HFFc6 (cell line): ENCODE results near the gene ARHGEF17. TPM values are rescaled to one million over a fixed set of nuclear protein-coding genes. Genes with fewer than 3 reads are reported as not detected.
A peak's percentile ranks its signal among the peaks of the same experiment; 100 is the strongest.

Experiments
- DNase-seq: peaks from one replicate; pipeline ENCODE4 v3.0.0-alpha.2; 2018
- H3K27ac Mint-ChIP-seq: 2 replicates; pipeline ENCODE4 v1.8.0; 2020; ENCODE audit warnings: mild to moderate bottlenecking, mixed read lengths
- H3K27me3 Mint-ChIP-seq: 2 replicates; pipeline ENCODE4 v1.8.0; 2021; ENCODE audit warnings: mild to moderate bottlenecking, moderate library complexity, mixed read lengths; ENCODE audit not compliant: insufficient read depth
- H3K36me3 Mint-ChIP-seq: 2 replicates; pipeline ENCODE4 v1.8.0; 2021; ENCODE audit warnings: low read depth, mixed read lengths
- H3K4me1 Mint-ChIP-seq: 2 replicates; pipeline ENCODE4 v1.8.0; 2020; ENCODE audit warnings: low read depth, mixed read lengths
- H3K4me3 Mint-ChIP-seq: 2 replicates; pipeline ENCODE4 v1.8.0; 2020; ENCODE audit warnings: mild to moderate bottlenecking, moderate library complexity, mixed read lengths
- H3K9me3 Mint-ChIP-seq: 2 replicates; pipeline ENCODE4 v1.8.0; 2020; ENCODE audit warnings: mild to moderate bottlenecking, mixed read lengths
- CTCF ChIP-seq: fragments of 200-600 bp; sonication (generic); IDR thresholded peaks from 2 replicates; pipeline ENCODE4 v1.5.0; 2021; ENCODE audit warnings: antibody characterized with exemption, mild to moderate bottlenecking
- total RNA-seq, 6 experiments: library from RNA; stranded (reverse); fragmentation: NEBNext Ultra II Directional; extraction: Animal tissue kit (Norgen Biotek cat#: 25700); gene quantifications; 2 replicates in 1 of 6; 3 replicates in 5 of 6; pipeline ENCODE4 v1.2.3, GENCODE V29; 2021

ARHGEF17 gene
- total RNA-seq, 6 experiments from 2014 or later, result 84.6 to 112 (median 92.1) TPM

GRCh38 chr11:73396251-73396930 is 88.3 kb downstream of the ARHGEF17 start:
- Mint-ChIP-seq H3K4me1 (peaks cover 30% of the 10 kb centered on the region), H3K27me3 (peaks cover 11% of the 10 kb centered on the region), H3K4me3 (no peak overlapping the region), H3K27ac (no peak overlapping the region), H3K9me3 (no peaks in the 10 kb centered on the region), H3K36me3 (no peaks in the 10 kb centered on the region)
- TF ChIP-seq CTCF, result no peak
- DNase-seq, result no peak

DNA sequence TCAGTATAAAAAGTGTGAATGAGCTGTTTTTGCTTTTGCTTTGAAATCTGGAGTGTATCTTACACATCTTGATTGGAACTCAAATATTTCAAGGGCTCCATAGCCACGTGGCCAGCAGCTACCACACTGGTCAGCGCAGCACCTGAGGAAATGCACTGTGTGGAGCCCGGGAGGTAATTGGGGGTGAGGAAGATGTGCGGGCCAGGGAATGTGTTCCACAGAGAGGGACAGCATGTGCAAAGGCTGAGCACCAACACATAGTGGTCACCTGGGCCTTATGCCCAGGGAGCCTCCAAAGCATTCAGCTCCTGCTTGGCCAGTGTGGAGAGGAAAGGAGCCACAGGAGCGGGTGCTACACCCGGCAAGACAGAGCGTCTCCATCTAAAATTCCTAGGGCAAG is 88.9 kb downstream of the ARHGEF17 start:
- no peak for TF ChIP-seq CTCF

GRCh38 chr11:73397468-73398131 is 89.5 kb downstream of the ARHGEF17 start:
- peaks cover 11% of the 10 kb centered on the region for H3K27me3 Mint-ChIP-seq
- H3K27ac Mint-ChIP-seq, result no peak overlapping the region; the same call in 1 of the 2 replicates
- TF ChIP-seq CTCF, result no peak
- DNase-seq, result no peak
- peaks cover 32% of the 10 kb centered on the region for H3K4me1 Mint-ChIP-seq
- H3K4me3 Mint-ChIP-seq, result no peak overlapping the region
- H3K9me3 Mint-ChIP-seq, result no peaks in the 10 kb centered on the region
- H3K36me3 Mint-ChIP-seq, result no peaks in the 10 kb centered on the region

More for the DNA sequence above, 88.9 kb downstream of the ARHGEF17 start:
- Mint-ChIP-seq H3K27me3 (peaks cover 11% of the 10 kb centered on the region), H3K36me3 (no peaks in the 10 kb centered on the region), H3K4me3 (no peak overlapping the region), H3K9me3 (no peaks in the 10 kb centered on the region), H3K27ac (no peak overlapping the region), H3K4me1 (peaks cover 32% of the 10 kb centered on the region)
- no peak for DNase-seq

- no peak for DNase-seq
- no peak for TF ChIP-seq CTCF
- Mint-ChIP-seq H3K4me3 (no peak overlapping the region), H3K9me3 (no peaks in the 10 kb centered on the region), H3K4me1 (peaks cover 28% of the 10 kb centered on the region), H3K36me3 (no peaks in the 10 kb centered on the region), H3K27me3 (peaks cover 10% of the 10 kb centered on the region), H3K27ac (no peak overlapping the region; the same call in 1 of the 2 replicates)
Observed at GRCh38 chr11:73398132-73398526, 90.1 kb downstream of the ARHGEF17 start.

GRCh38 chr11:73398721-73399120 is 90.6 kb downstream of the ARHGEF17 start:
- H3K4me3 Mint-ChIP-seq, result no peak overlapping the region

More at GRCh38 chr11:73398721-73399120, 90.6 kb downstream of the ARHGEF17 start:
- Mint-ChIP-seq H3K4me1 (peaks cover 22% of the 10 kb centered on the region), H3K36me3 (no peaks in the 10 kb centered on the region), H3K9me3 (no peaks in the 10 kb centered on the region), H3K27ac (peak overlapping the region; percentile 47; the same call in 1 of the 2 replicates), H3K27me3 (peaks cover 10% of the 10 kb centered on the region)
- no peak for TF ChIP-seq CTCF
- no peak for DNase-seq
